Measurements from ENCODE around the gene AP3B1. TPM values are rescaled to one million over a fixed set of nuclear protein-coding genes. Genes with fewer than 3 reads are reported as not detected.

Gene AP3B1
- total RNA-seq, 3 donors from 2014 or later, result 48.0 to 63.5 (median 48.2) TPM

DNA sequence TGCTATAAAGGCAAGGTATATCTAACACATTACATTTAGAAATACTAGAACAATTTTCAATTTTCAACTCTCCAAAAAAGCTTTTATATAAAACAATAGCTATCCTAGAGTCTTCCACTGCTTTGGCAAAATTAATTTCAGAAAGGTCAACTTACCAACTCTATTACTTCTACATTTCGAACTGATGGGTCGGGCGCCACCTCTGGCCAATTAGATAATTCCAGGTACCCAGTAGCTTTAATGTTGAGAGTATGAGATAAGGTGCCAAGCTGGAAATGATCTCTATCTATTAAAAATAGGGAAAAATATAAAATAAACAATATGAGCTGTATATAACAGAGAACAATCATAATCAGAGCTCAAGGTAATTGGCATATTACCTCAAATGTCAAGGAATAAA, 166.6 kb downstream of the AP3B1 start:
- no peak for DNase-seq (ENCODE audit: low spot score in 2 of 2)
- Histone ChIP-seq H3K4me1 (no peaks in the 10 kb centered on the region), H3K27ac (no peak overlapping the region), H3K4me3 (no peak overlapping the region), H3K36me3 (no peaks in the 10 kb centered on the region), H3K9me3 (no peaks in the 10 kb centered on the region), H3K27me3 (no peaks in the 10 kb centered on the region)
- no peak for TF ChIP-seq POLR2A (IDR thresholded peaks at IDR 0.05)
- intact Hi-C loops (cut with DNase I; ENCODE audit: low total_unique reads), result no loop called here

DNA sequence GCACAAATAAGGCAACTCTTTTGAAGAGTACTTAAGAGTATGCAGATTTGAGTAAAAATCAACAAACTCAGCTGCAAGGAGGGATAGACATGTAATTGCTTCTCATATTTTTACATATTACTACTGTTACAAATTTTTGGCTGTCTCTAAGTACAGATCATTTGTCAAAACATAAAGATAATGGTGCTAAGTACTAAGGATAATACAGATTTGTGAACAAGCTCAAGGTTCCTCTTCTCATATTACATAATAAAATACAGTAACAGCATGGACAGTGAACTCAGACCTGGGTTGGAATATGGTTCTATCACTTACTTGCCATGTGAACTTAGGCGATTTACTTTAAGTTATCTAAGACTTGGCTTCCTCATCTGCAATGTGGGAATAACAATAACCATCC, 168.0 kb downstream of the AP3B1 start:
- H3K27me3 ChIP-seq, result no peaks in the 10 kb centered on the region
- DNase-seq (ENCODE audit: low spot score in 2 of 2), result no peak
- no peaks in the 10 kb centered on the region for H3K4me1 ChIP-seq
- no peak overlapping the region for H3K27ac ChIP-seq
- H3K4me3 ChIP-seq, result no peak overlapping the region
- TF ChIP-seq POLR2AphosphoS5 (IDR thresholded peaks at IDR 0.05) (no peak), POLR2A (IDR thresholded peaks at IDR 0.05) (no peak)
- TF ChIP-seq, protein P1, sequence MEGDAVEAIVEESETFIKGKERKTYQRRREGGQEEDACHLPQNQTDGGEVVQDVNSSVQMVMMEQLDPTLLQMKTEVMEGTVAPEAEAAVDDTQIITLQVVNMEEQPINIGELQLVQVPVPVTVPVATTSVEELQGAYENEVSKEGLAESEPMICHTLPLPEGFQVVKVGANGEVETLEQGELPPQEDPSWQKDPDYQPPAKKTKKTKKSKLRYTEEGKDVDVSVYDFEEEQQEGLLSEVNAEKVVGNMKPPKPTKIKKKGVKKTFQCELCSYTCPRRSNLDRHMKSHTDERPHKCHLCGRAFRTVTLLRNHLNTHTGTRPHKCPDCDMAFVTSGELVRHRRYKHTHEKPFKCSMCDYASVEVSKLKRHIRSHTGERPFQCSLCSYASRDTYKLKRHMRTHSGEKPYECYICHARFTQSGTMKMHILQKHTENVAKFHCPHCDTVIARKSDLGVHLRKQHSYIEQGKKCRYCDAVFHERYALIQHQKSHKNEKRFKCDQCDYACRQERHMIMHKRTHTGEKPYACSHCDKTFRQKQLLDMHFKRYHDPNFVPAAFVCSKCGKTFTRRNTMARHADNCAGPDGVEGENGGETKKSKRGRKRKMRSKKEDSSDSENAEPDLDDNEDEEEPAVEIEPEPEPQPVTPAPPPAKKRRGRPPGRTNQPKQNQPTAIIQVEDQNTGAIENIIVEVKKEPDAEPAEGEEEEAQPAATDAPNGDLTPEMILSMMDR (IDR thresholded peaks at IDR 0.05), result no peak
- no peaks in the 10 kb centered on the region for H3K36me3 ChIP-seq
- H3K9me3 ChIP-seq, result no peaks in the 10 kb centered on the region
- intact Hi-C loops (cut with DNase I; ENCODE audit: low total_unique reads), result no loop called here

DNA sequence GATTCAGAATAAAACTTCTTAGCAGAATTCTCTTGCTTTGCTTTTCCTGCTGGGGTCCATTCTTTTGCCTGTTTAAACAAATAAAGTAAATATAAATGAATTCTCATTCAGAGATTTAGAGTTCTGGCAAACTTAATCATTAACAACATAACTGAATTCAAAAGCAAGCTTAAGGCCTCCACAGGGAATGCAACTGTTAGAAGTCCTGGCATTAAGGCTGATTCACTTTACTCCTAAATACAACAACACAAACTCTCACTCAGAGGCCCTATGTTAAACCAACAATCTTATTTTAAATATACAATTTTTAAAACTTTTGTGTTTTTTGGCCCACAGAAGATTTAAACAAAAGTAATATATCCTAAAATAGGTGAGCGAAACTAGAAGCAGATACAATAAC, 178.3 kb downstream of the AP3B1 start:
- intact Hi-C loops (cut with DNase I; ENCODE audit: low total_unique reads), result no loop called here
- no peaks in the 10 kb centered on the region for H3K27me3 ChIP-seq
- no peak for DNase-seq (ENCODE audit: low spot score in 2 of 2)
- no peak for TF ChIP-seq POLR2AphosphoS5 (IDR thresholded peaks at IDR 0.05)
- TF ChIP-seq, protein P1 (IDR thresholded peaks at IDR 0.05), result no peak
- TF ChIP-seq POLR2A (IDR thresholded peaks at IDR 0.05), result no peak
- no peaks in the 10 kb centered on the region for H3K9me3 ChIP-seq
- H3K36me3 ChIP-seq, result no peaks in the 10 kb centered on the region
- no peaks in the 10 kb centered on the region for H3K4me1 ChIP-seq
- H3K4me3 ChIP-seq, result no peak overlapping the region
- H3K27ac ChIP-seq, result no peak overlapping the region

GRCh38 chr5:78113689-78114264, 180.7 kb downstream of the AP3B1 start:
- Histone ChIP-seq H3K36me3 (no peaks in the 10 kb centered on the region), H3K4me3 (no peak overlapping the region), H3K4me1 (no peaks in the 10 kb centered on the region), H3K27ac (no peak overlapping the region), H3K9me3 (no peaks in the 10 kb centered on the region), H3K27me3 (no peaks in the 10 kb centered on the region)
- intact Hi-C loops (cut with DNase I; ENCODE audit: low total_unique reads), result no loop called here
- DNase-seq (ENCODE audit: low spot score in 2 of 2), result no peak
- TF ChIP-seq, protein P1 (IDR thresholded peaks at IDR 0.05), result no peak
- TF ChIP-seq POLR2AphosphoS5 (IDR thresholded peaks at IDR 0.05) (no peak), POLR2A (IDR thresholded peaks at IDR 0.05) (no peak)

DNA sequence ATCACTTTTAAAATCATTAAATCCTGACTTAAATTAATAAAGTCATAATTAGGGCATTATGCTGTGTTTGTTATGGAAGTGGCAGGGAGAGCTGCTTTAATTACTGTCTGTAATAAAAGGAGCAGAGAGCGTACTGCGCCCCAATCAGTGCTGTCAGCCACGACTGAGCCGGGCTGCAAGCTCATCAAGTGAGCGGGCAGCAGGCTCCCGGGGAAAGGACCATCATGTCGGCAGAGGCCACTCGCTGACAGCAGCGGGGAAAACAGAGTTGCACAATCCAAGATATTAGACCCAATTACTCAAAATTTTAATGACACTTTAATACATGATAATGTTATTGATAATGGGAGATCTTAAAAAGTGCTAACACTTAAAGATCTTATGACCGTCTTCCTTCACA, 181.6 kb downstream of the AP3B1 start:
- H3K36me3 ChIP-seq, result no peaks in the 10 kb centered on the region

More for the DNA sequence above, 181.6 kb downstream of the AP3B1 start:
- Histone ChIP-seq H3K9me3 (no peaks in the 10 kb centered on the region), H3K4me3 (no peak overlapping the region), H3K27me3 (no peaks in the 10 kb centered on the region), H3K4me1 (no peaks in the 10 kb centered on the region), H3K27ac (no peak overlapping the region)
- TF ChIP-seq, protein P1 (IDR thresholded peaks at IDR 0.05), result no peak
- TF ChIP-seq POLR2AphosphoS5 (IDR thresholded peaks at IDR 0.05) (no peak), POLR2A (IDR thresholded peaks at IDR 0.05) (no peak)
- intact Hi-C loops (cut with DNase I; ENCODE audit: low total_unique reads), result no loop called here
- no peak for DNase-seq (ENCODE audit: low spot score in 2 of 2)
